IPS-18a (cell line): ENCODE data around the gene FILIP1L.

Experiments
- H3K27ac ChIP-seq: one replicate; pipeline ENCODE4 v1.5.1; 2013; ENCODE audit warnings: low read length
- H3K27me3 ChIP-seq: one replicate; pipeline ENCODE4 v1.6.1; 2013; ENCODE audit warnings: mild to moderate bottlenecking, low read length; ENCODE audit not compliant: control insufficient read depth, insufficient read depth
- H3K36me3 ChIP-seq: one replicate; pipeline ENCODE4 v1.6.1; 2013; ENCODE audit warnings: low read depth, low read length; ENCODE audit not compliant: control insufficient read depth
- H3K4me1 ChIP-seq: one replicate; pipeline ENCODE4 v1.6.1; 2013; ENCODE audit warnings: low read depth, low read length; ENCODE audit not compliant: control insufficient read depth
- H3K4me3 ChIP-seq: one replicate; pipeline ENCODE4 v1.5.1; 2013; ENCODE audit warnings: low read length
- H3K9ac ChIP-seq: one replicate; pipeline ENCODE4 v1.6.1; 2013; ENCODE audit warnings: mild to moderate bottlenecking, low read length, moderate library complexity
- H3K9me3 ChIP-seq: one replicate; pipeline ENCODE4 v1.6.1; 2013; ENCODE audit warnings: low read depth, low read length; ENCODE audit not compliant: control insufficient read depth

Gene FILIP1L

GRCh38 chr3:100002599-100003350 is 111.5 kb downstream of the FILIP1L start:
- Histone ChIP-seq H3K27ac (no peak overlapping the region), H3K4me1 (peaks cover 14% of the 10 kb centered on the region), H3K36me3 (no peaks in the 10 kb centered on the region), H3K27me3 (no peaks in the 10 kb centered on the region), H3K9me3 (no peaks in the 10 kb centered on the region), H3K9ac (no peak overlapping the region), H3K4me3 (no peak overlapping the region)

DNA sequence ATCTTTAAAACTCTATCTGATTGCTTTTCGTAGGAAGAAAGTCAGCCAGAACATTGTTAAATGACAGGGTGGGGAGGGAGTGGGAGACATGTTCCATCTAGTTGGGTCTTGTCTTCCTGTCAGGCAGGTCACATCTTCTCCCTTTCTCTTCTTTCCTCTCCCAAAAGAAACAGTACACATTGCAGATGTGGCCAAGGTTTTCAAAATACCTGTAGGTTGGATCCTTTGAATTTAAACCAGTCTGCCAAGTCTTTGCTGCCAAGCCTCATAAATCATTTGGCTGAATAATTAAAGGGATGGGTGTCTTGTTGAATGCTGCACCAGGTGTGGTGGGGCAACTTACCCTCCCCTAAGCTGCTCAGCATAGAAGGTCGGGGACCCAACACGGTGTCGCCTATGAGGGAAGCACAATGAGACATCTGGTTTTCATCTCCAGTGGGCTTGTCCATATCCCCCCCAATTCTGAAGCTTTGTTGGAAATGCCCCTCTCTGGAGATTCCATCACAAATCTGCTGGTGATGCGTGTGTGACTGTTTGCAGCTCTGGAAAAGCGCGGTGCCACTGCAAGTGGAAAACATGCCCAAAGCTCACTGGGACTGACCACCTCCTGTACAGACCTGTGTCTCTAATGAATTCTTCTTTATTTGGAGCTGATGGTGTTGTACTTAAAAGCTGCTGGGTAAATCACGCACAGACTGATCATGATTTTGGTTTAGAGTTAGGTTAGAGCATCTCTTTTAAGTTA is 112.6 kb downstream of the FILIP1L start:
- H3K9ac ChIP-seq = no peak overlapping the region
- H3K36me3 ChIP-seq = no peaks in the 10 kb centered on the region
- no peak overlapping the region for H3K4me3 ChIP-seq
- H3K4me1 ChIP-seq = peaks cover 12% of the 10 kb centered on the region
- H3K27me3 ChIP-seq = no peaks in the 10 kb centered on the region
- no peaks in the 10 kb centered on the region for H3K9me3 ChIP-seq
- no peak overlapping the region for H3K27ac ChIP-seq

DNA sequence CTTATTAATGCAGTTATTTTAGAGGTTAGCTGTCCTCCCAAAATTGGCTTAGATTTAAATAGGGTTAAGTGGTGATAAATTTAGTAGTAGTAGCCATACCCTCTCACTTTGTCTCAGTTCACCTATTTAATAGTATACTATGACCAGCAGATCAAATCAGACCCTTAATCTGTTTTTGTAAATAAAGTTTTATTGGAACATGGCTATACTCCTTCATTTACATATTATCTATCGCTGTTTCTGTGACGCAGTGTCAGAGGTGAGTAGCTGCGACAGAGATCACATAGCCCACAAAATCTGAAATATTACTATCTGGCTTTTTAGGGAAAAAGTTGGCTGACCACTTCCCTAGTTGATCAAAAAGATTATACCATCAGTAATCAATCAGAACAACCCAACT is 113.2 kb downstream of the FILIP1L start:
- Histone ChIP-seq H3K4me3 (no peak overlapping the region), H3K27ac (no peak overlapping the region), H3K27me3 (no peaks in the 10 kb centered on the region), H3K4me1 (peaks cover 6% of the 10 kb centered on the region), H3K9me3 (no peaks in the 10 kb centered on the region), H3K36me3 (no peaks in the 10 kb centered on the region), H3K9ac (no peak overlapping the region)

DNA sequence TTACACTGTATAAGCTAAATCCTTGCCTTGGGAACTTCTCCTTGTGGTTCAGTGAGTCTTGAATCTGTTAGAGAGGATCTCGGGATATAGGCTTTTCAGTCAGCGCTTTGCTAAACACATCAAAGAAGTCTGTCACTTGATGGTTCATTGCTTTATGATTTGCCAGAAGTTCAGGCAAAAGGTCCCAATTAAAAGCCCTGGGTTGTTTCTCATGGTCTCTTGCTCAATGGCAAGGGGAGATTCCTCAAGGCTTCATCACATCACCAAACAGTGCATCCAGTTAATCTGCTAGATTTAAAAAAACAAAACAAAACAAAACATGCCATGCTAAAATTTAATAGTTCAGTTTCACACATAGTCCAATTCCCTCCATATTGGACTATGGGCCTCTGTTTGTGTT is 114.8 kb downstream of the FILIP1L start:
- Histone ChIP-seq H3K4me3 (no peak overlapping the region), H3K9me3 (peaks cover under 1% of the 10 kb centered on the region), H3K4me1 (no peaks in the 10 kb centered on the region), H3K9ac (no peak overlapping the region), H3K27me3 (no peaks in the 10 kb centered on the region), H3K36me3 (no peaks in the 10 kb centered on the region), H3K27ac (no peak overlapping the region)

GRCh38 chr3:99997293-99997692 is 117.0 kb downstream of the FILIP1L start:
- H3K36me3 ChIP-seq = no peaks in the 10 kb centered on the region
- no peaks in the 10 kb centered on the region for H3K27me3 ChIP-seq

GRCh38 chr3:99990179-99990578 is 124.1 kb downstream of the FILIP1L start:
- Histone ChIP-seq H3K9ac (no peak overlapping the region), H3K4me3 (no peak overlapping the region), H3K27ac (no peak overlapping the region)

More at GRCh38 chr3:99997293-99997692, 117.0 kb downstream of the FILIP1L start:
- Histone ChIP-seq H3K9ac (no peak overlapping the region), H3K9me3 (peaks cover 2% of the 10 kb centered on the region), H3K27ac (no peak overlapping the region), H3K4me1 (no peaks in the 10 kb centered on the region), H3K4me3 (no peak overlapping the region)

GRCh38 chr3:99984668-99985067 is 129.6 kb downstream of the FILIP1L start:
- Histone ChIP-seq H3K27me3 (no peaks in the 10 kb centered on the region), H3K4me3 (no peak overlapping the region), H3K9ac (no peak overlapping the region), H3K9me3 (no peaks in the 10 kb centered on the region), H3K27ac (no peak overlapping the region), H3K36me3 (no peaks in the 10 kb centered on the region), H3K4me1 (peaks cover 4% of the 10 kb centered on the region)

More at GRCh38 chr3:99990179-99990578, 124.1 kb downstream of the FILIP1L start:
- H3K9me3 ChIP-seq = peaks cover 2% of the 10 kb centered on the region
- H3K36me3 ChIP-seq = no peaks in the 10 kb centered on the region
- H3K27me3 ChIP-seq = no peaks in the 10 kb centered on the region
- H3K4me1 ChIP-seq = peaks cover 4% of the 10 kb centered on the region

GRCh38 chr3:99984139-99984538 is 130.2 kb downstream of the FILIP1L start:
- no peak overlapping the region for H3K27ac ChIP-seq
- H3K27me3 ChIP-seq = no peaks in the 10 kb centered on the region
- H3K4me3 ChIP-seq = no peak overlapping the region
- H3K4me1 ChIP-seq = peaks cover 3% of the 10 kb centered on the region
- no peaks in the 10 kb centered on the region for H3K36me3 ChIP-seq
- no peak overlapping the region for H3K9ac ChIP-seq
- no peaks in the 10 kb centered on the region for H3K9me3 ChIP-seq

DNA sequence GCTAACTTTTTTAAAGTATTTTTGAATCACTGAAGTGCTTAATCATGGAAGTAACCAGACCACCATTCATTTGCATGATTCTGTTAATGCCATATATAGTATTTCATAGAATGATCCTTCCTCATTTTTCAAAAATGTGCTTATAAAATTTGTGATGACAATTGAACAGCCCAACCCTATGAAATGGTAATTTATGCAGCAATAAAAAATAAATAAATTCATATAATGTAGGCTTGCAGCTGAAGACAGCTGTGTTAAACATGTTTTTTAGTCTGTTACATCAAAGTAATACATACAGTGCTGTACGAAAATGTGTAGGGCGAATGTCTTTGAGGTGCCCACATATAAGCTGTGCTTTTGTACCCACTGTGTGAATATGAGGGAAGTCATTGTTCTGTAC is 131.7 kb downstream of the FILIP1L start:
- Histone ChIP-seq H3K9ac (no peak overlapping the region), H3K36me3 (no peaks in the 10 kb centered on the region), H3K27ac (no peak overlapping the region), H3K9me3 (no peaks in the 10 kb centered on the region), H3K4me1 (no peaks in the 10 kb centered on the region), H3K4me3 (no peak overlapping the region), H3K27me3 (no peaks in the 10 kb centered on the region)

GRCh38 chr3:99981138-99981537 is 133.2 kb downstream of the FILIP1L start:
- Histone ChIP-seq H3K36me3 (no peaks in the 10 kb centered on the region), H3K9ac (no peak overlapping the region), H3K27me3 (no peaks in the 10 kb centered on the region), H3K4me3 (no peak overlapping the region), H3K4me1 (no peaks in the 10 kb centered on the region), H3K27ac (no peak overlapping the region), H3K9me3 (no peaks in the 10 kb centered on the region)

- Histone ChIP-seq H3K36me3 (no peaks in the 10 kb centered on the region), H3K4me1 (no peaks in the 10 kb centered on the region), H3K4me3 (no peak overlapping the region), H3K9ac (no peak overlapping the region), H3K27me3 (no peaks in the 10 kb centered on the region), H3K9me3 (no peaks in the 10 kb centered on the region), H3K27ac (no peak overlapping the region)
Measured at GRCh38 chr3:99980606-99981005, 133.7 kb downstream of the FILIP1L start.

- no peaks in the 10 kb centered on the region for H3K27me3 ChIP-seq
- no peaks in the 10 kb centered on the region for H3K9me3 ChIP-seq
Measured at GRCh38 chr3:99978221-99978620, 136.1 kb downstream of the FILIP1L start.

More at GRCh38 chr3:99978221-99978620, 136.1 kb downstream of the FILIP1L start:
- H3K36me3 ChIP-seq = no peaks in the 10 kb centered on the region
- no peak overlapping the region for H3K9ac ChIP-seq
- no peak overlapping the region for H3K4me3 ChIP-seq
- no peak overlapping the region for H3K27ac ChIP-seq
- no peaks in the 10 kb centered on the region for H3K4me1 ChIP-seq
